SK-N-MC (cell line): Measurements from ENCODE around the gene GMFB.

Experiments
- EZH2 ChIP-seq: fragments of 200-600 bp; sonication (generic); IDR thresholded peaks from one replicate; pipeline ENCODE4 v1.6.1; 2017; ENCODE audit warnings: antibody characterized with exemption
- POLR2AphosphoS5 ChIP-seq: IDR thresholded peaks from 2 replicates; pipeline ENCODE4 v1.6.1; 2012; ENCODE audit warnings: mild to moderate bottlenecking, low read depth, low read length, borderline replicate concordance

- TF ChIP-seq POLR2AphosphoS5 (no peak), EZH2 (no peak)
Observed at GRCh38 chr14:54529811-54530210, 41.0 kb upstream of the GMFB start.
